MM.1S (cell line): ENCODE data around the gene FTH1.

ENCODE experiments used
- EZH2phosphoT487 ChIP-seq: fragments of 300-600 bp; sonication (generic); IDR thresholded peaks from 2 replicates; pipeline ENCODE4 v1.6.1; 2018; ENCODE audit warnings: antibody characterized with exemption, low read length
- TF ChIP-seq, protein P1 (sequence below): fragments of 300-600 bp; sonication (generic); IDR thresholded peaks from 2 replicates; pipeline ENCODE4 v1.5.1; 2016; ENCODE audit warnings: antibody characterized with exemption, low read length, mixed read lengths

DNA sequence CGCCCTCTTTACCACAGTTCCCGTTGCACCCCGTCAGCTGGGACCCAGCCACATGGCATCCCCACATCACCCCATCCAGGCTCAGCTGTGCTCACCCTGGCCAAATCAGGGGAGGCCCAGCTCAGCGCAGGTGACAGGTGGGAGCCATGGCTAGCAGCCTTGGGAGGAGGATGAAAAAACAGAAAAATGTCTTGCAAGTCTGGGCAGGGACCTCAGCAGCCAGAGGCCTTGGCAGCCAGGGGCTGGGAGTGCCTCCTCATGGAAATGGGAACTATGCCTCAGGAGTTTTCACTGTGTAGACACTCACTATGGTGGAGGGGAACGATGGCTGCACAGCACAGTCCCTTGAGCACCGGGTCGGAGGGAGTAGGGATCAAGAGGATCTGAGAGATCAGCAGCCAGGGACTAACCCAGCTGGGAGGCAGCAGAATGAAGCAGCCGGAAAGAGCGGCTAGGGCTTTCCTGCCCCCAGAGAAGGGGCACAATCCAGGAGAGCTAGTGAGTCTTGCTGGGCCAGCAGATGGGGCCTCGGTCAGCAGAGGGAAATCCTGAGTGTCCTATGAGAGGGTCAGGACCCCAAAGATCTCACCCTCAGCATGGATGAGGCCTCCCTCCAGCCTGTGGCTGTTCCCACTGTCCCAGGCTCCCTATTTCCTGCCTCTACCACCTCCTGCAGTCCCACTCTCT is 6.2 kb upstream of the FTH1 start:
- TF ChIP-seq EZH2phosphoT487 = no peak
- TF ChIP-seq, protein P1, sequence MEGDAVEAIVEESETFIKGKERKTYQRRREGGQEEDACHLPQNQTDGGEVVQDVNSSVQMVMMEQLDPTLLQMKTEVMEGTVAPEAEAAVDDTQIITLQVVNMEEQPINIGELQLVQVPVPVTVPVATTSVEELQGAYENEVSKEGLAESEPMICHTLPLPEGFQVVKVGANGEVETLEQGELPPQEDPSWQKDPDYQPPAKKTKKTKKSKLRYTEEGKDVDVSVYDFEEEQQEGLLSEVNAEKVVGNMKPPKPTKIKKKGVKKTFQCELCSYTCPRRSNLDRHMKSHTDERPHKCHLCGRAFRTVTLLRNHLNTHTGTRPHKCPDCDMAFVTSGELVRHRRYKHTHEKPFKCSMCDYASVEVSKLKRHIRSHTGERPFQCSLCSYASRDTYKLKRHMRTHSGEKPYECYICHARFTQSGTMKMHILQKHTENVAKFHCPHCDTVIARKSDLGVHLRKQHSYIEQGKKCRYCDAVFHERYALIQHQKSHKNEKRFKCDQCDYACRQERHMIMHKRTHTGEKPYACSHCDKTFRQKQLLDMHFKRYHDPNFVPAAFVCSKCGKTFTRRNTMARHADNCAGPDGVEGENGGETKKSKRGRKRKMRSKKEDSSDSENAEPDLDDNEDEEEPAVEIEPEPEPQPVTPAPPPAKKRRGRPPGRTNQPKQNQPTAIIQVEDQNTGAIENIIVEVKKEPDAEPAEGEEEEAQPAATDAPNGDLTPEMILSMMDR = no peak
